Thyroid gland (tissue), 4 donors: ENCODE measurements around the gene RAD23B.

Experiments
- CTCF ChIP-seq, 6 experiments: fragments of 200-600 bp in 3 of 6; fragments of 450-650 bp in 3 of 6; sonication (generic) in 3 of 6; IDR thresholded peaks; one replicate each; pipeline ENCODE4 v1.5.1; 2016 to 2019; ENCODE audit warnings: antibody characterized with exemption in 6 of 6, mild to moderate bottlenecking in 2 of 6, inconsistent platforms in 1 of 6, moderate library complexity in 1 of 6
- POLR2A ChIP-seq, 2 donors: fragments of 450-650 bp; IDR thresholded peaks; one replicate each; pipeline ENCODE4 v1.6.1; 2017; ENCODE audit warnings: antibody characterized with exemption in 2 of 2, mild to moderate bottlenecking in 2 of 2, moderate library complexity in 1 of 2

- TF ChIP-seq POLR2A (IDR thresholded peaks at IDR 0.05) (no peak), CTCF (IDR thresholded peaks at IDR 0.05) (no peak)
Measured at GRCh38 chr9:107270580-107270979, 12.5 kb upstream of the RAD23B start.
